A673 (cell line): ENCODE results near the gene INPP4B.

Source experiments
- EZH2 ChIP-seq: fragments of 200-600 bp; sonication (generic); IDR thresholded peaks from 2 replicates; pipeline ENCODE4 v1.6.1; 2017; ENCODE audit warnings: borderline replicate concordance, low read depth, mild to moderate bottlenecking, mixed read lengths, antibody characterized with exemption, low read length; ENCODE audit not compliant: poor library complexity, severe bottlenecking
- TF ChIP-seq, protein P1 (sequence below): fragments of 300-800, 200-600 bp; sonication (generic); conservative IDR thresholded peaks from 2 replicates; pipeline ENCODE4 v1.5.1; 2017; ENCODE audit warnings: low read depth, mild to moderate bottlenecking, antibody characterized with exemption, low read length, moderate library complexity, mixed read lengths

DNA sequence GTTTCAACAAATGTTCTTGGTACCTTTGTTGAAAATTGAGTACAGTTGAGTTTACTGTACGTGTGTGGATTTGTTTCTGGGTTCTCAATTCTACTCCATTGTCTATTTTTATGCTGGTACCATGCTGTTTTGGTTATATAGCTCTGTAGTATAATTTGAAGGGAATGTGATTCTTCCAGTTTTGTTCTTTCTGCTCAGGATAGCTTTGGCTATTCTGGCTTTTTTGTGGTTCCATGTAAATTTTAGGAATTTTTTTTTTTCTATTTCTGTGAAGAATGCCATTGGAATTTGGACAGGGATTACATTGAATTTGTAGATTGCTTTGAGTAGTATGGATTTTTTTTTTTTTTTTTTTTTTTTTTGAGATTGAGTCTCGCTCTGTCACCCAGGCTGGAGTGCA lies 836.4 kb downstream of the INPP4B start:
- TF ChIP-seq, protein P1, sequence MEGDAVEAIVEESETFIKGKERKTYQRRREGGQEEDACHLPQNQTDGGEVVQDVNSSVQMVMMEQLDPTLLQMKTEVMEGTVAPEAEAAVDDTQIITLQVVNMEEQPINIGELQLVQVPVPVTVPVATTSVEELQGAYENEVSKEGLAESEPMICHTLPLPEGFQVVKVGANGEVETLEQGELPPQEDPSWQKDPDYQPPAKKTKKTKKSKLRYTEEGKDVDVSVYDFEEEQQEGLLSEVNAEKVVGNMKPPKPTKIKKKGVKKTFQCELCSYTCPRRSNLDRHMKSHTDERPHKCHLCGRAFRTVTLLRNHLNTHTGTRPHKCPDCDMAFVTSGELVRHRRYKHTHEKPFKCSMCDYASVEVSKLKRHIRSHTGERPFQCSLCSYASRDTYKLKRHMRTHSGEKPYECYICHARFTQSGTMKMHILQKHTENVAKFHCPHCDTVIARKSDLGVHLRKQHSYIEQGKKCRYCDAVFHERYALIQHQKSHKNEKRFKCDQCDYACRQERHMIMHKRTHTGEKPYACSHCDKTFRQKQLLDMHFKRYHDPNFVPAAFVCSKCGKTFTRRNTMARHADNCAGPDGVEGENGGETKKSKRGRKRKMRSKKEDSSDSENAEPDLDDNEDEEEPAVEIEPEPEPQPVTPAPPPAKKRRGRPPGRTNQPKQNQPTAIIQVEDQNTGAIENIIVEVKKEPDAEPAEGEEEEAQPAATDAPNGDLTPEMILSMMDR, result no peak
- no peak for TF ChIP-seq EZH2
